HCT116 (cell line): ENCODE measurements around the gene MYO1A. TPM values are rescaled to one million over a fixed set of nuclear protein-coding genes. Genes with fewer than 3 reads are reported as not detected.

Experiments used
- ATAC-seq: fragments of 200-7000 bp; cut with Tn5 transposase; 2 replicates; pipeline ENCODE4 v1.9.1; 2020; ENCODE audit warnings: mild to moderate bottlenecking, moderate library complexity
- BruUV-seq: library from RNA; stranded (reverse); fragments of 400-500 nt; replicated peaks from 2 replicates; lab custom pipeline; 2021; lab: Mats Ljungman, UMichigan
- CTCF ChIA-PET: fragments of 300-600 bp; sonication (Branson Sonifier 250); formaldehyde crosslinking; loops from one replicate; lab custom pipeline; 2021; ENCODE audit warnings: antibody characterized with exemption; lab: Charles Lee
- POLR2A ChIA-PET: fragments of 300-600, 350-600 bp; sonication (Branson Sonifier 250); formaldehyde crosslinking; loops from one replicate; lab custom pipeline; 2021; ENCODE audit warnings: antibody characterized with exemption; lab: Charles Lee
- RAD21 ChIA-PET, 2 experiments: fragments of 300-600 bp; sonication (Branson Sonifier 250); formaldehyde crosslinking; loops; one replicate each; lab custom pipeline; 2023; ENCODE audit warnings: low total read pairs in 2 of 2; ENCODE audit not compliant: uncharacterized antibody in 2 of 2, unreplicated experiment in 2 of 2, low non-redundant PET in 1 of 2; lab: Charles Lee
- DNase-seq: peaks from one replicate; pipeline ENCODE4 v3.0.0-alpha.2; 2010; ENCODE audit warnings: low read depth, low spot score
- H2AFZ ChIP-seq: fragments of 200-600 bp; shearing (Covaris generic), sonication (generic); 2 replicates; pipeline ENCODE4 v1.6.1; 2017; ENCODE audit warnings: low read depth, mixed run types, mixed read lengths, antibody characterized with exemption, low read length; ENCODE audit not compliant: poor library complexity, severe bottlenecking
- H3K27ac ChIP-seq: 2 replicates; pipeline ENCODE4 v1.5.1; 2012; ENCODE audit warnings: low read depth, low read length
- H3K27me3 ChIP-seq: fragments of 200-600 bp; sonication (generic); 2 replicates; pipeline ENCODE4 v1.6.1; 2016; ENCODE audit warnings: mixed run types, low read length, mixed read lengths; ENCODE audit not compliant: insufficient read depth
- H3K36me3 ChIP-seq, 2 experiments: fragments of 200-500 bp in 1 of 2; fragments of 200-600 bp in 1 of 2; sonication (Bioruptor generic) in 1 of 2; sonication (generic) in 1 of 2; 2 replicates each; pipeline versions ENCODE4 v1.5.1 to v1.6.1; 2014 to 2016; ENCODE audit warnings: low read length in 2 of 2, inconsistent platforms in 1 of 2, mixed read lengths in 1 of 2, mixed run types in 1 of 2; ENCODE audit not compliant: insufficient read depth in 2 of 2, control insufficient read depth in 1 of 2
- H3K4me1 ChIP-seq, 2 experiments: fragments of 200-600 bp in 1 of 2; sonication (generic) in 1 of 2; 2 replicates each; pipeline versions ENCODE4 v1.5.1 to v1.6.1; 2012 to 2017; ENCODE audit warnings: low read length in 2 of 2, inconsistent platforms in 1 of 2, mild to moderate bottlenecking in 1 of 2, mixed read lengths in 1 of 2, mixed run types in 1 of 2, moderate library complexity in 1 of 2; ENCODE audit not compliant: insufficient read depth in 2 of 2, control insufficient read depth in 1 of 2
- H3K4me2 ChIP-seq: fragments of 200-600 bp; sonication (generic); 2 replicates; pipeline ENCODE4 v1.6.1; 2017; ENCODE audit warnings: mixed run types, low read length, mixed read lengths
- H3K4me3 ChIP-seq, 2 experiments: fragments of 200-600 bp in 1 of 2; sonication (generic) in 1 of 2; replicated peaks in 1 of 2; 2 replicates each; pipeline ENCODE4 v1.5.1; 2011 to 2016; ENCODE audit warnings: low read length in 2 of 2, control low read depth in 1 of 2, low read depth in 1 of 2, mild to moderate bottlenecking in 1 of 2, mixed read lengths in 1 of 2, mixed run types in 1 of 2
- H3K79me2 ChIP-seq: fragments of 200-600 bp; sonication (generic); 2 replicates; pipeline ENCODE4 v1.6.1; 2017; ENCODE audit warnings: mild to moderate bottlenecking, mixed run types, low read length, moderate library complexity, mixed read lengths; ENCODE audit not compliant: insufficient read depth
- H3K9ac ChIP-seq: fragments of 200-600 bp; sonication (generic); 2 replicates; pipeline ENCODE4 v1.6.1; 2016; ENCODE audit warnings: low read length, mixed read lengths
- H3K9me2 ChIP-seq: fragments of 200-600 bp; sonication (generic), shearing (Covaris generic); 2 replicates; pipeline ENCODE4 v1.6.1; 2017; ENCODE audit warnings: mixed run types, mild to moderate bottlenecking, moderate library complexity; ENCODE audit not compliant: insufficient read depth
- H3K9me3 ChIP-seq, 2 experiments: fragments of 200-500 bp in 1 of 2; fragments of 200-600 bp in 1 of 2; sonication (Bioruptor generic) in 1 of 2; sonication (generic) in 1 of 2; 2 replicates each; pipeline ENCODE4 v1.6.1; 2014 to 2017; ENCODE audit warnings: low read length in 2 of 2, mixed read lengths in 2 of 2, inconsistent platforms in 1 of 2, low read depth in 1 of 2, mild to moderate bottlenecking in 1 of 2, mixed run types in 1 of 2, moderate library complexity in 1 of 2; ENCODE audit not compliant: control insufficient read depth in 1 of 2, insufficient read depth in 1 of 2
- H4K20me1 ChIP-seq: fragments of 200-600 bp; sonication (generic), shearing (Covaris generic); 2 replicates; pipeline ENCODE4 v1.6.1; 2017; ENCODE audit warnings: mixed run types, mild to moderate bottlenecking, moderate library complexity; ENCODE audit not compliant: insufficient read depth
- CBX3 ChIP-seq: IDR thresholded peaks from 2 replicates; pipeline ENCODE4 v1.6.1; 2012; ENCODE audit warnings: low read depth
- CEBPB ChIP-seq: IDR thresholded peaks from 2 replicates; pipeline ENCODE4 v1.6.1; 2012; ENCODE audit warnings: low read depth
- CTCF ChIP-seq, 3 experiments: fragments of 200-600 bp in 1 of 3; sonication (generic) in 1 of 3; IDR thresholded peaks in 2 of 3; conservative IDR thresholded peaks in 1 of 3; 2 replicates each; pipeline ENCODE4 v1.5.1; 2012 to 2017; ENCODE audit warnings: low read depth in 2 of 3, low read length in 2 of 3, antibody characterized with exemption in 1 of 3, borderline replicate concordance in 1 of 3, control low read depth in 1 of 3, mild to moderate bottlenecking in 1 of 3, mixed read lengths in 1 of 3, mixed run types in 1 of 3, moderate library complexity in 1 of 3; ENCODE audit not compliant: insufficient read depth in 1 of 3
- EZH2 ChIP-seq: fragments of 200-600 bp; sonication (generic); IDR thresholded peaks from 2 replicates; pipeline ENCODE4 v1.6.1; 2017; ENCODE audit warnings: antibody characterized with exemption, mixed run types
- POLR2A ChIP-seq: IDR thresholded peaks from 2 replicates; pipeline ENCODE4 v1.7.0; 2011; ENCODE audit warnings: borderline replicate concordance; ENCODE audit not compliant: insufficient read depth, insufficient read length; ENCODE audit errors: extremely low read depth
- REST ChIP-seq: IDR thresholded peaks from 2 replicates; pipeline ENCODE4 v1.6.1; 2012; ENCODE audit warnings: low read depth
- TCF7L2 ChIP-seq: IDR thresholded peaks from 2 replicates; pipeline ENCODE4 v1.7.0; 2011; ENCODE audit warnings: borderline replicate concordance, inconsistent platforms; ENCODE audit not compliant: insufficient read depth, insufficient read length; ENCODE audit errors: extremely low read depth
- ZFX ChIP-seq: fragments of 450-650 bp; IDR thresholded peaks from 2 replicates; pipeline ENCODE4 v1.6.1; 2017
- intact Hi-C: fragments of 100-400 bp; cut with micrococcal nuclease; formaldehyde crosslinking; loops from 2 replicates; pipeline ENCODE4 v1.10.0; 2022
- total RNA-seq: library from RNA; stranded (reverse); gene quantifications from one replicate; pipeline ENCODE4 v1.2.1, GENCODE V29; 2021; ENCODE audit not compliant: unreplicated experiment

The MYO1A gene
- total RNA-seq, 1 experiment from 2014 or later: 0.76 TPM

- intact Hi-C loops: no loop called here
- no peak overlapping the region for H3K27ac ChIP-seq
- H2AFZ ChIP-seq: no peak overlapping the region
- no peaks in the 10 kb centered on the region for H3K27me3 ChIP-seq
- H3K4me2 ChIP-seq: no peak overlapping the region
- H3K36me3 ChIP-seq: peaks cover 18 to 32% of the 10 kb centered on the region in 2 experiments
- CTCF ChIA-PET: interaction anchor here (0.7 kb wide), 1 partner anchor 67 kb away, joined by 3 read pairs; no protein-coding TSS in a partner anchor
- BruUV-seq: no TSS peak
- RAD21 ChIA-PET: no interaction called here
- no peak overlapping the region for H3K4me3 ChIP-seq
- ATAC-seq: no peak
- no peak overlapping the region for H3K9ac ChIP-seq
- DNase-seq: no peak
- H3K9me3 ChIP-seq: no peaks in the 10 kb centered on the region
- POLR2A ChIA-PET: no interaction called here
- no peaks in the 10 kb centered on the region for H3K79me2 ChIP-seq
- TF ChIP-seq EZH2 (no peak), CTCF (IDR thresholded peaks at IDR 0.05 in 2 of 3, conservative IDR thresholded peaks at IDR 0.05 in 1 of 3; ENCODE audit: borderline replicate concordance in 1 of 3, insufficient read depth in 1 of 3, low read depth in 2 of 3, low read length in 2 of 3) (no peak), REST (no peak), ZFX (no peak), POLR2A (no peak), CEBPB (no peak), CBX3 (no peak), TCF7L2 (no peak)
- TF ChIP-seq, all 23 proteins: peak for 0
- Histone ChIP-seq H4K20me1 (no peaks in the 10 kb centered on the region), H3K4me1 (no peaks in the 10 kb centered on the region), H3K9me2 (no peaks in the 10 kb centered on the region)
Measured at GRCh38 chr12:57057067-57057751, 7.3 kb upstream of the MYO1A start.
